HCT116 (cell line): ENCODE data around the gene EIPR1. TPM values are rescaled to one million over a fixed set of nuclear protein-coding genes. Genes with fewer than 3 reads are reported as not detected.

Experiments used
- ATAC-seq: fragments of 200-7000 bp; cut with Tn5 transposase; 2 replicates; pipeline ENCODE4 v1.9.1; 2020; ENCODE audit warnings: mild to moderate bottlenecking, moderate library complexity
- BruUV-seq: library from RNA; stranded (reverse); fragments of 400-500 nt; replicated peaks from 2 replicates; lab custom pipeline; 2021; lab: Mats Ljungman, UMichigan
- CTCF ChIA-PET: fragments of 300-600 bp; sonication (Branson Sonifier 250); formaldehyde crosslinking; loops from one replicate; lab custom pipeline; 2021; ENCODE audit warnings: antibody characterized with exemption; lab: Charles Lee
- POLR2A ChIA-PET: fragments of 300-600, 350-600 bp; sonication (Branson Sonifier 250); formaldehyde crosslinking; loops from one replicate; lab custom pipeline; 2021; ENCODE audit warnings: antibody characterized with exemption; lab: Charles Lee
- RAD21 ChIA-PET, 2 experiments: fragments of 300-600 bp; sonication (Branson Sonifier 250); formaldehyde crosslinking; loops; one replicate each; lab custom pipeline; 2023; ENCODE audit warnings: low total read pairs in 2 of 2; ENCODE audit not compliant: uncharacterized antibody in 2 of 2, unreplicated experiment in 2 of 2, low non-redundant PET in 1 of 2; lab: Charles Lee
- DNase-seq: peaks from one replicate; pipeline ENCODE4 v3.0.0-alpha.2; 2010; ENCODE audit warnings: low read depth, low spot score
- H2AFZ ChIP-seq: fragments of 200-600 bp; shearing (Covaris generic), sonication (generic); 2 replicates; pipeline ENCODE4 v1.6.1; 2017; ENCODE audit warnings: low read depth, mixed run types, mixed read lengths, antibody characterized with exemption, low read length; ENCODE audit not compliant: poor library complexity, severe bottlenecking
- H3K27ac ChIP-seq: 2 replicates; pipeline ENCODE4 v1.5.1; 2012; ENCODE audit warnings: low read depth, low read length
- H3K27me3 ChIP-seq: fragments of 200-600 bp; sonication (generic); 2 replicates; pipeline ENCODE4 v1.6.1; 2016; ENCODE audit warnings: mixed run types, low read length, mixed read lengths; ENCODE audit not compliant: insufficient read depth
- H3K36me3 ChIP-seq, 2 experiments: fragments of 200-500 bp in 1 of 2; fragments of 200-600 bp in 1 of 2; sonication (Bioruptor generic) in 1 of 2; sonication (generic) in 1 of 2; 2 replicates each; pipeline versions ENCODE4 v1.5.1 to v1.6.1; 2014 to 2016; ENCODE audit warnings: low read length in 2 of 2, inconsistent platforms in 1 of 2, mixed read lengths in 1 of 2, mixed run types in 1 of 2; ENCODE audit not compliant: insufficient read depth in 2 of 2, control insufficient read depth in 1 of 2
- H3K4me1 ChIP-seq, 2 experiments: fragments of 200-600 bp in 1 of 2; sonication (generic) in 1 of 2; 2 replicates each; pipeline versions ENCODE4 v1.5.1 to v1.6.1; 2012 to 2017; ENCODE audit warnings: low read length in 2 of 2, inconsistent platforms in 1 of 2, mild to moderate bottlenecking in 1 of 2, mixed read lengths in 1 of 2, mixed run types in 1 of 2, moderate library complexity in 1 of 2; ENCODE audit not compliant: insufficient read depth in 2 of 2, control insufficient read depth in 1 of 2
- H3K4me2 ChIP-seq: fragments of 200-600 bp; sonication (generic); 2 replicates; pipeline ENCODE4 v1.6.1; 2017; ENCODE audit warnings: mixed run types, low read length, mixed read lengths
- H3K4me3 ChIP-seq, 2 experiments: fragments of 200-600 bp in 1 of 2; sonication (generic) in 1 of 2; replicated peaks in 1 of 2; 2 replicates each; pipeline ENCODE4 v1.5.1; 2011 to 2016; ENCODE audit warnings: low read length in 2 of 2, control low read depth in 1 of 2, low read depth in 1 of 2, mild to moderate bottlenecking in 1 of 2, mixed read lengths in 1 of 2, mixed run types in 1 of 2
- H3K79me2 ChIP-seq: fragments of 200-600 bp; sonication (generic); 2 replicates; pipeline ENCODE4 v1.6.1; 2017; ENCODE audit warnings: mild to moderate bottlenecking, mixed run types, low read length, moderate library complexity, mixed read lengths; ENCODE audit not compliant: insufficient read depth
- H3K9ac ChIP-seq: fragments of 200-600 bp; sonication (generic); 2 replicates; pipeline ENCODE4 v1.6.1; 2016; ENCODE audit warnings: low read length, mixed read lengths
- H3K9me2 ChIP-seq: fragments of 200-600 bp; sonication (generic), shearing (Covaris generic); 2 replicates; pipeline ENCODE4 v1.6.1; 2017; ENCODE audit warnings: mixed run types, mild to moderate bottlenecking, moderate library complexity; ENCODE audit not compliant: insufficient read depth
- H3K9me3 ChIP-seq, 2 experiments: fragments of 200-500 bp in 1 of 2; fragments of 200-600 bp in 1 of 2; sonication (Bioruptor generic) in 1 of 2; sonication (generic) in 1 of 2; 2 replicates each; pipeline ENCODE4 v1.6.1; 2014 to 2017; ENCODE audit warnings: low read length in 2 of 2, mixed read lengths in 2 of 2, inconsistent platforms in 1 of 2, low read depth in 1 of 2, mild to moderate bottlenecking in 1 of 2, mixed run types in 1 of 2, moderate library complexity in 1 of 2; ENCODE audit not compliant: control insufficient read depth in 1 of 2, insufficient read depth in 1 of 2
- H4K20me1 ChIP-seq: fragments of 200-600 bp; sonication (generic), shearing (Covaris generic); 2 replicates; pipeline ENCODE4 v1.6.1; 2017; ENCODE audit warnings: mixed run types, mild to moderate bottlenecking, moderate library complexity; ENCODE audit not compliant: insufficient read depth
- EGR1 ChIP-seq: IDR thresholded peaks from 2 replicates; pipeline ENCODE4 v1.6.1; 2012; ENCODE audit warnings: low read depth
- ELF1 ChIP-seq: IDR thresholded peaks from 2 replicates; pipeline ENCODE4 v1.6.1; 2012; ENCODE audit warnings: low read depth, borderline replicate concordance
- EZH2 ChIP-seq: fragments of 200-600 bp; sonication (generic); IDR thresholded peaks from 2 replicates; pipeline ENCODE4 v1.6.1; 2017; ENCODE audit warnings: antibody characterized with exemption, mixed run types
- FOSL1 ChIP-seq: IDR thresholded peaks from 2 replicates; pipeline ENCODE4 v1.6.1; 2012; ENCODE audit warnings: low read depth
- POLR2A ChIP-seq: IDR thresholded peaks from 2 replicates; pipeline ENCODE4 v1.7.0; 2011; ENCODE audit warnings: borderline replicate concordance; ENCODE audit not compliant: insufficient read depth, insufficient read length; ENCODE audit errors: extremely low read depth
- POLR2AphosphoS5 ChIP-seq: IDR thresholded peaks from 2 replicates; pipeline ENCODE4 v1.6.1; 2011; ENCODE audit warnings: mild to moderate bottlenecking, low read depth, low read length, moderate library complexity
- SIN3A ChIP-seq: IDR thresholded peaks from 2 replicates; pipeline ENCODE4 v1.6.1; 2012; ENCODE audit warnings: low read depth
- SP1 ChIP-seq: IDR thresholded peaks from 2 replicates; pipeline ENCODE4 v1.6.1; 2012; ENCODE audit warnings: low read depth
- SRF ChIP-seq: IDR thresholded peaks from 2 replicates; pipeline ENCODE4 v1.6.1; 2012; ENCODE audit warnings: low read depth
- TCF7L2 ChIP-seq: IDR thresholded peaks from 2 replicates; pipeline ENCODE4 v1.7.0; 2011; ENCODE audit warnings: borderline replicate concordance, inconsistent platforms; ENCODE audit not compliant: insufficient read depth, insufficient read length; ENCODE audit errors: extremely low read depth
- YY1 ChIP-seq: IDR thresholded peaks from 2 replicates; pipeline ENCODE4 v1.6.1; 2011; ENCODE audit warnings: low read length, low read depth, moderate library complexity, mild to moderate bottlenecking; ENCODE audit not compliant: insufficient replicate concordance; ENCODE audit errors: extremely low read depth
- ZFX ChIP-seq: fragments of 450-650 bp; IDR thresholded peaks from 2 replicates; pipeline ENCODE4 v1.6.1; 2017
- ZNF274 ChIP-seq: fragments of 200-500 bp; sonication (Bioruptor generic); IDR thresholded peaks from 2 replicates; pipeline ENCODE4 v1.6.1; 2014; ENCODE audit warnings: mild to moderate bottlenecking, low read depth, low read length, inconsistent platforms
- intact Hi-C: fragments of 100-400 bp; cut with micrococcal nuclease; formaldehyde crosslinking; loops from 2 replicates; pipeline ENCODE4 v1.10.0; 2022
- total RNA-seq: library from RNA; stranded (reverse); gene quantifications from one replicate; pipeline ENCODE4 v1.2.1, GENCODE V29; 2021; ENCODE audit not compliant: unreplicated experiment
- TF ChIP-seq, protein P1 (sequence below), 3 experiments: fragments of 200-600 bp in 1 of 3; sonication (generic) in 1 of 3; IDR thresholded peaks in 2 of 3; conservative IDR thresholded peaks in 1 of 3; 2 replicates each; pipeline ENCODE4 v1.5.1; 2012 to 2017; ENCODE audit warnings: low read depth in 2 of 3, low read length in 2 of 3, antibody characterized with exemption in 1 of 3, borderline replicate concordance in 1 of 3, control low read depth in 1 of 3, mild to moderate bottlenecking in 1 of 3, mixed read lengths in 1 of 3, mixed run types in 1 of 3, moderate library complexity in 1 of 3; ENCODE audit not compliant: insufficient read depth in 1 of 3
- TF ChIP-seq, protein P2 (sequence below): IDR thresholded peaks from 2 replicates; pipeline ENCODE4 v1.6.1; 2011; ENCODE audit warnings: mild to moderate bottlenecking, low read length, moderate library complexity; ENCODE audit not compliant: insufficient replicate concordance; ENCODE audit errors: extremely low read depth
- TF ChIP-seq, protein P3 (sequence below): IDR thresholded peaks from 2 replicates; pipeline ENCODE4 v1.6.1; 2012

EIPR1 gene
- total RNA-seq, 1 experiment from 2014 or later = 36.9 TPM

DNA sequence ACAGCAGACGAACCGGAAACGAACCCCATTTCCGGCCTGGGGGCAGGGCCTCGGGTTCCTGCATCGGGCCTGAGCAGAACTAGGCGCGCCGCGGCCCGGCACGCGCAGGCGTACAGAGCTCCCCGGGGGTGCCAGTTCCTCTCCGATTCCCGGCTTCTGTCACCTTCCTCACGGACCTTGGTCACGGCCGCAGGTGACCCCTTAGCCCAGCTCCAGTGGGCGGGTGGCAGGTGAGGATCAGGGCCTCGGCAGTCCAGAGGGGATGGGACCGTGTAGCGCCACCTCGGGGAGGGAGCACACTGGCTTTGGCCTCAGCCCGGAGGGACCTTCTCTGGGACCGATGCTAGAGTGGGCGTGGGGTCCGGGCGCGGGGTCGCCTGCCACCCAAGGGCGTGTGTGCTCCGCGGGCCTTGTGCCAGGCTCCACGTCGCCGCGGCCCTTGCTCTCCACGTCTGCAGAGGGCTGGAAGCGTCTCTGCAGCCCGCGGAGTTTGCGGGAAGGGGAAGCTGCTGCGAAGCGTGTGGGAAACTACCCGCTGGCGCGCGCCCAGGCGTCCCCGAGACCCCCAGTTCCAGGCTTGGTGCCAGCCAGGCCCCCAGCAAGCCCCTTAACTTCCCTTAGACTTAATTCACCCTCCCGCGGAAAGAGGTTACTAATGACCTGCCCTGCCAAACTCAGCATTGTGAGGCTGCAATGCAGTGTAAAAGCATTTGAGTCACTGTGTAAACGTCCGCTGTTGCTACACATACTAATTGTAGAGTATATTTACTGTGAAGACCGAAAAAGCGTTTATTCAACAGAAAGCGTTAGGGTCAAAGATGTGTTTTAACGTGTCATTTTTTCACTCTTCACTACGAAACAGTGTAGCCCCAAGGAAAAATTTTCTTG, 2.3 kb upstream of the EIPR1 start, which contains the start of gene TRAPPC12:
TSS of gene TRAPPC12 (plus strand) at position 48 of the 888 bp plus-strand sequence. CDS start 7,930 bp downstream, outside the sequence.
- Histone ChIP-seq H2AFZ (no peak within 1 kb of the TSS), H3K9ac (peak within 1 kb of the TSS; percentile 86), H3K9me2 (no peaks in the 10 kb centered on the region), H4K20me1 (no peaks in the 10 kb centered on the region; the same call in 1 of the 2 replicates), H3K79me2 (peaks cover 71% of the 10 kb centered on the region), H3K27me3 (no peaks in the 10 kb centered on the region), H3K36me3 (no peaks in the 10 kb centered on the region; a peak in 2 of 4 replicates), H3K4me1 (peaks cover 10 to 28% of the 10 kb centered on the region in 2 experiments; a peak in 3 of 4 replicates), H3K27ac (peak within 1 kb of the TSS; percentile 91), H3K4me3 (peak within 1 kb of the TSS; percentile 90 to 95), H3K4me2 (peak within 1 kb of the TSS; percentile 80), H3K9me3 (no peaks in the 10 kb centered on the region)
- no TSS peak for BruUV-seq
- ATAC-seq = peak; percentile 77
- peak; percentile 85 for DNase-seq
- TF ChIP-seq ZNF274 (no peak), SP1 (peak; percentile 63; the same call in 1 of the 2 replicates), TCF7L2 (no peak), YY1 (peak; percentile 27), POLR2AphosphoS5 (peak; percentile 98), SIN3A (peak; percentile 90; the same call in 1 of the 2 replicates), SRF (peak; percentile 86), ZFX (peak; percentile 90), EZH2 (no peak), POLR2A (peak; percentile 78), EGR1 (peak; percentile 62), FOSL1 (no peak), ELF1 (peak; percentile 58)
- TF ChIP-seq, protein P1, sequence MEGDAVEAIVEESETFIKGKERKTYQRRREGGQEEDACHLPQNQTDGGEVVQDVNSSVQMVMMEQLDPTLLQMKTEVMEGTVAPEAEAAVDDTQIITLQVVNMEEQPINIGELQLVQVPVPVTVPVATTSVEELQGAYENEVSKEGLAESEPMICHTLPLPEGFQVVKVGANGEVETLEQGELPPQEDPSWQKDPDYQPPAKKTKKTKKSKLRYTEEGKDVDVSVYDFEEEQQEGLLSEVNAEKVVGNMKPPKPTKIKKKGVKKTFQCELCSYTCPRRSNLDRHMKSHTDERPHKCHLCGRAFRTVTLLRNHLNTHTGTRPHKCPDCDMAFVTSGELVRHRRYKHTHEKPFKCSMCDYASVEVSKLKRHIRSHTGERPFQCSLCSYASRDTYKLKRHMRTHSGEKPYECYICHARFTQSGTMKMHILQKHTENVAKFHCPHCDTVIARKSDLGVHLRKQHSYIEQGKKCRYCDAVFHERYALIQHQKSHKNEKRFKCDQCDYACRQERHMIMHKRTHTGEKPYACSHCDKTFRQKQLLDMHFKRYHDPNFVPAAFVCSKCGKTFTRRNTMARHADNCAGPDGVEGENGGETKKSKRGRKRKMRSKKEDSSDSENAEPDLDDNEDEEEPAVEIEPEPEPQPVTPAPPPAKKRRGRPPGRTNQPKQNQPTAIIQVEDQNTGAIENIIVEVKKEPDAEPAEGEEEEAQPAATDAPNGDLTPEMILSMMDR (IDR thresholded peaks at IDR 0.05 in 2 of 3, conservative IDR thresholded peaks at IDR 0.05 in 1 of 3; ENCODE audit: borderline replicate concordance in 1 of 3, insufficient read depth in 1 of 3, low read depth in 2 of 3, low read length in 2 of 3) = peak in 2 of 3 experiments; percentile 52 to 53; a peak in 4 of 6 replicates
- TF ChIP-seq, protein P2, sequence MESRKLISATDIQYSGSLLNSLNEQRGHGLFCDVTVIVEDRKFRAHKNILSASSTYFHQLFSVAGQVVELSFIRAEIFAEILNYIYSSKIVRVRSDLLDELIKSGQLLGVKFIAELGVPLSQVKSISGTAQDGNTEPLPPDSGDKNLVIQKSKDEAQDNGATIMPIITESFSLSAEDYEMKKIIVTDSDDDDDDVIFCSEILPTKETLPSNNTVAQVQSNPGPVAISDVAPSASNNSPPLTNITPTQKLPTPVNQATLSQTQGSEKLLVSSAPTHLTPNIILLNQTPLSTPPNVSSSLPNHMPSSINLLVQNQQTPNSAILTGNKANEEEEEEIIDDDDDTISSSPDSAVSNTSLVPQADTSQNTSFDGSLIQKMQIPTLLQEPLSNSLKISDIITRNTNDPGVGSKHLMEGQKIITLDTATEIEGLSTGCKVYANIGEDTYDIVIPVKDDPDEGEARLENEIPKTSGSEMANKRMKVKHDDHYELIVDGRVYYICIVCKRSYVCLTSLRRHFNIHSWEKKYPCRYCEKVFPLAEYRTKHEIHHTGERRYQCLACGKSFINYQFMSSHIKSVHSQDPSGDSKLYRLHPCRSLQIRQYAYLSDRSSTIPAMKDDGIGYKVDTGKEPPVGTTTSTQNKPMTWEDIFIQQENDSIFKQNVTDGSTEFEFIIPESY = peak; percentile 15
- TF ChIP-seq, protein P3, sequence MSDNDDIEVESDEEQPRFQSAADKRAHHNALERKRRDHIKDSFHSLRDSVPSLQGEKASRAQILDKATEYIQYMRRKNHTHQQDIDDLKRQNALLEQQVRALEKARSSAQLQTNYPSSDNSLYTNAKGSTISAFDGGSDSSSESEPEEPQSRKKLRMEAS = peak; percentile 85
- CTCF ChIA-PET = no interaction called here
- POLR2A ChIA-PET = no interaction called here
- intact Hi-C loops = no loop called here
- RAD21 ChIA-PET = no interaction called here
